GM21528 (cell line): Measurements from ENCODE around the gene SPINT2.
A peak's percentile ranks its signal among the peaks of the same experiment; 100 is the strongest.
"Not testable (repeated sequence)": the region's sequence is repeated elsewhere in the genome, so short reads cannot be mapped to it uniquely, and the experiment has no call there.

Source experiments
- ATAC-seq: cut with Tn5 transposase; IDR thresholded peaks from one replicate; pipeline ENCODE4 v1.9.1; 2021; ENCODE audit warnings: mild to moderate bottlenecking, moderate library complexity; ENCODE audit not compliant: unreplicated experiment, low FRiP score

Gene SPINT2

DNA sequence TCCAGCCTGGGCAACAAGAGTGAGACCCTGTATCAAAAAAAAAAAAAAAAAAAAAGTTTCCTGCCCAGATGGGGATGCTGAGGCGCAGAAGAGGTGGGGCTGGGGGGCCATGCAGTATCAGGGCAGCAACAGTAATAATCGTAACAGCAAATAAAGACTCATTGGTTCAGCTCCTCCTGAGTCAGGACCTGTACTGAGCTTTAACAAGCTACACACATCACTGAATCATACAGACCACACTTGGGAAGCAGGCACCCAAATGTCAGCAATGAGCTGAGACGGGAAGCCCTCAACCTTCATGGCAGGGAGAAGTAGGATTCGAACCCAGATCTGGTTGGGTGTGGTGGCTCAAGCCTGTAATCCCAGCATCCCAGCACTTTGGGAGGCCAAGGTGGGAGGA is 29.8 kb upstream of the SPINT2 start:
- no peak for ATAC-seq

DNA sequence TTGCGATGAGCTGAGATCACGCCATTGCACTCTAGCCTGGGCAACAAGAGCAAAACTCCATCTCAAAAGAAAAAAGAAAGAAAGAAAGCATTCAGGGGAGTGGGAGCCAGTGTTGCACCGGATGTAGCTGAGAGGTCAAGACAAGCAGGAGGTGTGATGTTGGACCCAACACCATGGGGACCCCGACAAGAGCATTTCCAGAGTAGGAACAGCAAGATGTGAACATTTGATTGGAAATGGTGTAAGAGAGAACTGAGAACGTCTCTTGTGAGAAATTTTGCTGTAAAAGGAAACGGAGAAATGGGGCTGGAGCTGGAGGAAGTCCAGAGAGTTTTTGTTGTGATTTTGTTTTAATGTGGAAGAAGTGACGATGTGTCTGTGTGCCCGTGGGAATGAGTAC is 24.6 kb upstream of the SPINT2 start:
- ATAC-seq: no peak

DNA sequence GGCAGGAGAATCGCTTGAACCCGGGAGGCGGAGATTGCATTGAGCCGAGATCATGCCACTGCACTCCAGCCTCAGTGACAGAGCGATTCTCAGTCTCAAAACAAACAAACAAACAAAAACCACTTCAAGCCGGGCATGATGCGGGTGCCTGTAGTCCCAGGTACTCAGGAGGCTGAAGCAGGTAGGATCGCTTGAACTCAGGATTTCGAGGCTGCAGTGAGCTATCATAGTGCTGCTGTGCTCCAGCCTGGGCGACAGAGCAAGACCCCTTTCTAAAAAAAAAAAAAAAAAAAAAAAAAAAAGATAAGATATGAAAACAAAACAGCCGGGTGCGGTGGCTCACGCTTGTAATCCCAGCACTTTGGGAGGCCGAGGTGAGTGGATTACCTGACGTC is 21.1 kb upstream of the SPINT2 start:
- ATAC-seq: no peak

DNA sequence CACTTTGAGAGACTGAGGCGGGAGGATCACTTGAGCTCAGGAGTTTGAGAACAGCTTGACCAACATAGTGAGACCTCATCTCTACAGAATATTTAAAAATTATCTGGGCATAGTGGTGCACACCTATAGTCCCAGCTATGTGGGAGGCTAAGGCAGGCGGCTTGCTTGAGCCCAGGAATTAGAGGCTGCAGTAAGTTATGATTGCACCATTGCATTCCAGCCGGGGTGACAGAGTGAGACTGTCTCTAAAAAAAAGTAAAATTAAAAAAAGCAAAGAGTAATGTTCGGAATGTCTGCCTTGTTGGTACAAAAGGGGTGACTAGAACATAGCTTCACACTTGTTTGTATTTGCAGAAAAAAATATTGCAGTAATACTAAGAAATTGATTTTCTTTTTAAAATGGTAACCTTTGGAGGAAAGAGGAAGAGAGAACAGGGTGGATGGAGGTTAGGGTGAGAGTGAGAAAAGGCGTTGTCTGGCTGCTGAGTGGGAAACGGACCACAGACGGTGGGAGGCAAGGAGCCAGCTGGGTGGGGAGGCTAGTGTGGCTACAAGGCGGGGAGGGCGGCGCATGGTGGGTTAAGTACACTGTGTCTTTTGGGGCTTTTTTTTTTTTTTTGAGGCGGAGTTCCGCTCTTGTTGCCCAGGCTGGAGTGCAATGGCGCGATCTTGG is 18.4 kb upstream of the SPINT2 start:
- no peak for ATAC-seq

DNA sequence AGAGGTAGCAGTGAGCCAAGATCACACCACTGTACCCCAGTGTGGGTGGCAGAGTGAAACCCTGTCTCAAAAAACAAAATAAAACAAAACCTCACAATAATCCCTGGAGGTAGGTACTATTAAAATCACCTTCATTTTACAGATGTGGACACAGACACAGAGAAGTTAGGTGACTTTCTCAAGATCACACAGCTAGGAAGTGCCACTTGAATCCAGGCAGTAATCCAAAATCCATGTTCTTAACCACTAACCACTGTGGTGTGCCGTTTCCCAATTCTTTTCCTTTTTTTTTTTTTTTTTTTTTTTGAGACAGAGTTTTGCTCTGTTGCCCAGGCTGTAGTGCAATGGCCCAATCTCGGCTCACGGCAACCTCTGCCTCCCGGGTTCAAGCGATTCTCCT is 17.2 kb upstream of the SPINT2 start:
- ATAC-seq: no peak

DNA sequence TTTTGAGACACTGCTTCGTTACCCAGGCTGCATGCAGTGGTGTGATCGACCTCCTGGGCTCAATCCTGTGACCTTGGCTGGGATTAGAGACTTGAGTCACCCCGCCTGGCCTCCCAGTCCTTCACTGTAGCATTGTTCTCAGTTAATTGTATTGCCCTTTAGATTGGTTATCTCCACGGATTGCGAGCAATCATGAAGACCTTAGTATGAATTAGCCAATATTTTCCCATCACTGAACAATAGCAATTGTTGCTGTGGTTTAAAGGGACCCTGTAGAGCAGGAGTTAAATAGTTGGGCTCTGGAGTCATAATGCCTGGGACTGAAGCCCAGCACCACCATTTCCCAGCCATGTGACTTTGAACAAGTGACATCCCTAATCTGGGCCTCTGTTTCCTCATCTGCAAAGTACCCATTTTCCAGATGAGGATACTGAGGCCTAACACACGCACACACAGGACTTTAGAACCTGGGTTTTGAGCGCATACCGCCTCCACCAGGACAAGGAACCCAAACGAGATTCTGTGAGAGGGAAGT is 16.6 kb upstream of the SPINT2 start:
- no peak for ATAC-seq

DNA sequence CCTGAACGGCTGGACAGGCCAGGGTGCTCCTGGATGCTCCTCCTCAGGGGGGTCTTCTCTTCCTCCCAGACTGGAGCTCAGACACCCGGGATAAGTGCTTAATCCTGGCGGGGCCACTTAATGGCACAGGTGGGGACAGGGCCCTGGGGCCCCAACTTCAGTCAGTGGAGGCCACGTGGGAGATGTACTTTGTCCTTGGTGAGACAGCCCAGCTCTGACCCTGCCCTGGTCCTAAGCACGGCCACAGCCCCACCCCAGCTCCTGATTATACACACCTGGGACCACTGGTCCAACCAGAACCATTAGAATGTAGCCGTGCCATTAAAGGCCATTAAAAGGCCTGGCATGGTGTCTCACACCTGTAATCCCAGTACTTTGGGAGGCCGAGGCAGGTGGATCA is 16.0 kb upstream of the SPINT2 start:
- ATAC-seq: no peak

DNA sequence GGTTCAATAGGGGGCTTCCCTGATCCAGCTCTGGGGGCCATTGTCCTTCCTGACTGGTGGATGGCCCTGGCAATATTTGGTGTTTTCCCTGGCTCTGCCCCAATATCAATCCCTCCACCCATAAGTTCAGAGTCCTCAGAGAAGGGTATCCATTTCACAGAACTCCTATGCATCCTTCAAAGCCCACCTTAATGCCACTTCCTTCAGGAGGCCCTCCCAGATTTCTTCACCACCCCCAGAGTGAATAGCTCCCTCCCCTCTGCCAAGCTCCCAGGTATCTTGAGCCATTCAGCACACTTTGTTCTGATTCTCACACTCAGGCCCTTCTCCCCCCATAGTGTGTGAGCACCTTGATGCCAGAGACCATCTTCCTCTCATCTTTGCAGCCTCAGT is 13.9 kb upstream of the SPINT2 start:
- ATAC-seq: no peak

DNA sequence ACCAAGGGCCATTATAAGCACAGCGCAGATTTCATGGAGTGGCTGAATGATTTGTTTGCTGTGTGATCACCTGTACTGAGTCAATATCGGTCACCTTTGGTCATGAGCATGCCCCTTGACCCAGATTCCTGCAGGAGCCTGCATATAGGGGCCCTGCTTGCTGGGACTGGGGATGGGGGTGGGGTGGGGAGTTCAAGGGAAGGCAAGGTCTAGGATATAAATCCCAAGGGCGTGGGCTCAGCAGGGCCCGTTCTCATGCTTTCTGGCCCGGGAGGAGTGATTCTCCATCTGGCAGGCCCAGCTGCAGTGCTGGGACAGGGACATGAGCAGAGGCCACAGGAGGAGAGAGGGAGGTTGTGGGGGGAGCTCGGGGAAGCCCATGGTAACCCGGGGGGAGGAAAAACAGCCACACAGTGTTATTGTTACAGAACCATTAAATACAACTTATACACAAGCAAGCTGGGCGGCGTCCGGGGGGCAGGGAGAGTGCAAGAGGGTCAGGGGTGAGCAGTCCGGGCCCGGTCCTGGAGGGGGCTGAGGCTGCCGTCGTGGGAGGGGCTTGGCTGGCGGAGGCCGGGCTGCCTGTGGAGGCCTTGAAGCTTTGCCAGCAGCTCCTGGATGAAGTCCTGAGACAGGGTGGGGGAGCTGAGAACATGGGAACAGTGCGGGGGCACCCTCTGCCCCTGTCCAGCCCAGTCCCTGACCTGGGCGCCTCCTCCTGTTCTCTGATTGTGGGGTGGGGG is 13.4 kb upstream of the SPINT2 start:
- no peak for ATAC-seq

DNA sequence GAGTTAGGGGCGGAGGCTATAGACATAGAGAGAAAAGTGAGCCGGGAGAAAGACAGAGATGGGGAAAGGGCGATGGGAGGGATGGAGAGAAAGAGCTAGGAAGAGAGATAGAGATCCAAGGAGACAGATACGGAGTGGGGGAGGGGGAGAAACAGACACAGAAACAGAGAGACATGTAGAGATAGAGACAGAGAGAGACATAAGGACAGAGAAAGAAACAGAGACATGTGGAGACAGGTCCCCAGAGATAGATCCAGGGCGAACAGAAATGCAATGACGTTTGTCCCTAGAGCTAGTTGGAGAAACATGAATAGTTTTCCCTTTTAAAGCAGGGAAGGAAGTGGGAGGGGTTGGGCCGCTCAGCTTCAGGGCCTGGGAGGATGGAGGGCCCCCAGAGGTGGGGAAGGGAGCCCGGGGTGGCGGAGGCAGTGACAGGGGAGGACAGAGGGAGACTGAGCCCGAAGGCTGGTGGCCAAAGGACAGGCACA is 12.8 kb upstream of the SPINT2 start:
- no peak for ATAC-seq

DNA sequence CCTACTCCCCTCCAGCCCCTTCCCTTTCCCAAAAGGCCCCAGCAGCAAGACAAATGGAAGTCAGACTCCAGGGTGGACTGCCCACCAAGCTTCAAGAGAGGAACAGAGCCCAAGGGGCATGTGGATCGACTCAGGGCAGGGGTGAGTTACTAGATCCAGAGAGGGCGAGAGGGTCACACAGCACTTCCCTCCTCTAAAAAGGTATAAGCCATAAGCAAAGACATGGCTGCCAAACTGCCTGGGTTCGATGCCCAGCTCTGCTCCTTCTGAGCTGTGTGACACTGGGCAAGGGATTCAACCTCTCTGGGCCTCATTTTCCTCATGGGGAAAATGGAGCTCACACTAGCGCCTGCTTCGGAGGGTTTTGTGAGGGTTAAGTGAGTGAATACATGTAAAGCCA is 12.0 kb upstream of the SPINT2 start:
- no peak for ATAC-seq

DNA sequence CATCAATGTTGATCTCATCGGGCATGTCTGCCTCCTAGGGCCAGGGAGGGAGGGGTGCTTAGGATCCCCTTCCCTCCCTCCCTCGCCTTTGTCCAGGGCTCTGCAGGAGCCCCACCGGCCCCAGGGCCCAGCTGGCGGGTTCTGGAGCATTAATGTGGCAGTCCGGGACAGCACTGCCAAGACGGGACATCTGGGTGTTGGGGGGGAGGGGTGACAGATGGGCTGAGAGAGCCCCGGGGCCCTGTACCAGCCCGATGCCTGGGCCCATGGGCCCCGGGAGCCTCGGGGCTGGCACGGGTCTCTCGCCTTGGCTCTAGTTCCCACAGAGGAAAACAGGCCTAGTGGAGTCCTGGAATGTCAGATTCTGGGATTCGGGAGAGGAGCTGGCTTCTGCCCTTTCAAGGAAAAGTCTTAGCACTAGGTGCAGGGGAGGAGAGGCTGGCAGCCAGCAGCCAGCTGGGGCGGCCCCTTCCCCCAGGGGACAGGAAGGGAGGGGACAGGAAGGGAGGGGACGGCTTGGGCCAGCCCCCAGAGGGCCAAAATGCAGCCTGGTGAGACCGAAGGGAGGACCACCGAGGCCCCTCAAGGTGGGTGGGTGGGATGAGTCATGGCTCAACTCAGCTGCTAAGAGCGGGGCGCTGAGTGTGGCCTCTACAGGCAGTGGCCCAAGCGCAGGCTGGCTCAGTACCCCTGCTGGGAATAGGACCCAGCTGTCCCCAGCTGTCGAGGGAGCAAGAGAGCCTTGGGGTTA is 11.3 kb upstream of the SPINT2 start:
- ATAC-seq: no peak

DNA sequence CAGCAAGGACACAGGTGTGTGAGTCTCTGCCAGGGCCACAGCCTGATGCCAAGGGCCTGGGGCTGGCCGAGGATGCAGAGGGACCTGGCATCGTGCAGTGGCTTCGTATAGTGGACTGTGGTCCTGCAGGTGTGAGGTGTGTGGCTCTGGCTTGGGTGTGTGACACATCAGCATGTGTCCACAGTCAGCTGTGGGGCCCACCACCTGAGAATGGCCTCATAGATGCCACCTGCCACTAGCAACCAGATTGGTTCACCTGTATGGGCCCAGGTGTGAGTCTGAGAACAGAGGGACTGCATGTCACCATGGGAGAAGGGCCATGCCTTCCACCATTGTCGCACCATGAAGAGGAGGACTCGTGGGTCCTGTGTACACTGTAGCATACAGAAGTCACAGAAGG is 10.6 kb upstream of the SPINT2 start:
- no peak for ATAC-seq

DNA sequence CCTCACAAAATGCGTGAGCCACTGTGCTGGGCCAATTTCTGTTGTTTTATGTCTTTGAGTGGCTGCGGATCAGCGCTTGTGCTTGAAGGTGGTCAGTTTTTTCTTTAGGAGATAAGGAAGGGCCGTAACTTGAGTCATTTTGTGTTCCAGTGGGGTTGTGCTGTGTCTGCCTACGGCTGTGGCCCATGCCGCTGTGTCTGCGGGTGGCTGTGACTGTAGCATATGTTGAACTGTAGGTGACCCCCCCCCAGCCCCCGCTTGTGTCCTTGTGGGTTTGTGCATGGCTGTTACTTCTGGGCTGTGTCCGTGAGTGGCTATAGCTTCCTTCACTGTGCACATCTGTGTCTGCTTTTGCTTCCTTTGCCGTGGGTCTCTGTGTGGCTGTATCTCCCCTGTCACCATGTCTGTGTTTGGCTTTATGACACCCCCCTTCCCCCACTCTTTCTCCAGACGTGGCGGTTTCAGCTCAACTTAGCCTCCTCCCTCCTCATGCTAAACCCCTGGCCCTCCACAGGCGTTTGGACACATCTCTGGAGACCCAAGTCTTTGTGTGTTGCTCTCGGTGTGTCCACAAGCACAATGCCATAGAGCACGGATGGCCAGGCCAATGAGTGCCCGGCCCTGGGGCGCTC is 8.9 kb upstream of the SPINT2 start:
- ATAC-seq: no peak

DNA sequence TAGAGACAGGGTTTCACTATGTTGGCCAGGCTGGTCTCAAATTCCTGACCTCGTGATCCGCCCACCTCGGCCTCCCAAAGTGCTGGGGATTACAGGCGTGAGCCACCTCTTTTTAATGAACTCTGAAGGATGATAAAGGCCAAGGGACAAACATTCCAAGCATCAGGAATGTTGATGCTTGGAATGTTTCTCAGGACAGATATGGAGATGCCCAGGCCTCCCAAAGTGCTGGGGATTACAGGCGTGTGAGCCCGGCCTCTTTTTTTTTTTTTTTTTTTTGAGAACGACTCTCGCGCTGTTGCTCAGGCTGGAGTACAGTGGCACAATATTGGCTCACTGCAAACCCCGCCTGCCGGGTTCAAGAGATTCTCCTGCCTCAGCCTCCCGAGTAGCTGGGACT is 2.4 kb upstream of the SPINT2 start:
- not testable (repeated sequence) for ATAC-seq

DNA sequence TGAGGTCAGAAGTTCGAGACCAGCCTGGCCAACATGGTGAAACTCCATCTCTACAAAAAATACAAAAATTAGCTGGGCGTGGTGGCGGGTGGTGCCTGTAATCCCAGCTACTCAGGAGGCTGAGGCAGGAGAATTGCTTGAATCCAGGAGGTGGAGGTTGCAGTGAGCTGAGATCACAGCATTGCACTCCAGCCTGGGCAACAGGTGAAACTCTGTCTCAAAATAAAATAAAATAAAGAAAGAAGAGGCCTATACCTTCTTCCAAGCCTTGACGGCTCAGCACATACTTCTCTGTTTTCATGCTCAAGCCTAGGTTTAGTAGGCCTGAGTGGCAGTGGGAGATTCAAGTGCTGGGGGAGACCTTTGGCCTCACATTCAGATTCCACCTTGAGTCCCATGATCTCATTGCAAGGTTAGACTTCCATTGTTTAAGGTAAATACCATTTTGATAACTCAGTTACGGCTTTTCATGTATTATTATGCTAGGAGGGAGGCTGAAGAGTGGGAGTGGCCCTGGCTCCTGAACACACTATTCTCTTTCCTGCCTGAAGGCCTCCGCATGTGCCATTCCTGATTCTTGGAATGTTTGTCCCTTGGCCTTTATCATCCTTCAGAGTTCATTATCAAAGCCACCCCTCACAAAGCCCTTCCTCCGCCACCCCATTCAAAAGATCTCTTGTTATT is 1.6 kb upstream of the SPINT2 start:
- no peak for ATAC-seq

DNA sequence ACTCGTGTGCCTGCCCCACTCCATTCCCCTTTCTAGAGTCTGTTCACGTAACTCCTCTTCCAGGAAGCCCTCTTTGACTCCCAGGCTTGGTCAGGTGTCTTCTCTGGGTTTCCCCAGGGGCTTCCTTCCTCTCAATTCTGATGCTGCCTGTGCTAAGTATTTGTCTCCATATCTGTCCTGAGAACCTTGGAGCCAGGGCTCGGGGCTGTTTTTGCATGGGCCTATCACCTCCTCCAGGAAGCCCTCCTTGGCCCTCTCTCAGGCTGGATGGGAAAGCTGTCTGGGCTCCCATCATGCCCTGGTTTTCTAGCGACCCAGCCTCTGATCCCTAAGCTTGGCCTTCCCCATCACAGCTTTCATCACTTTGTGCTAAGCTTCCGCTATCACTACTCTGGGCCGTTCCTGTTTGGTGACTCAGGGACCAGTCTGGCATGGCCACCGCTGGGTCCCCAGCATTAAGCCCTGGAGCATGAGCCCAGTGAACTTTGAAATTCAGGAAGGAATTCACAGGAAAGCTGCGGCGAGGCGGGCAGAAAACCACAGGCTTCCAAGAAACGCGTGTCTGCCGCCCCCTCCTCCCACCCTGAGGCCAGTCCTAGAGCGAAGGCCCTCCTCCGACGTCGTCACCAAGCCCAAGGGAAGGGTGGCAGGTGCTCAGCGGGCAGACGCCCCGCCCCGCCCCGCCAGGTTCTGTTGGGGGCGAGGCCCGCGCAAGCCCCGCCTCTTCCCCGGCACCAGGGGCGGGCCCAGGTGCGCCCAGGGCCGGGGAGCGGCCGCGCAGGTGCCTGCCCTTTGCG is 486 bp upstream of the SPINT2 start:
- peak; percentile 45 for ATAC-seq

DNA sequence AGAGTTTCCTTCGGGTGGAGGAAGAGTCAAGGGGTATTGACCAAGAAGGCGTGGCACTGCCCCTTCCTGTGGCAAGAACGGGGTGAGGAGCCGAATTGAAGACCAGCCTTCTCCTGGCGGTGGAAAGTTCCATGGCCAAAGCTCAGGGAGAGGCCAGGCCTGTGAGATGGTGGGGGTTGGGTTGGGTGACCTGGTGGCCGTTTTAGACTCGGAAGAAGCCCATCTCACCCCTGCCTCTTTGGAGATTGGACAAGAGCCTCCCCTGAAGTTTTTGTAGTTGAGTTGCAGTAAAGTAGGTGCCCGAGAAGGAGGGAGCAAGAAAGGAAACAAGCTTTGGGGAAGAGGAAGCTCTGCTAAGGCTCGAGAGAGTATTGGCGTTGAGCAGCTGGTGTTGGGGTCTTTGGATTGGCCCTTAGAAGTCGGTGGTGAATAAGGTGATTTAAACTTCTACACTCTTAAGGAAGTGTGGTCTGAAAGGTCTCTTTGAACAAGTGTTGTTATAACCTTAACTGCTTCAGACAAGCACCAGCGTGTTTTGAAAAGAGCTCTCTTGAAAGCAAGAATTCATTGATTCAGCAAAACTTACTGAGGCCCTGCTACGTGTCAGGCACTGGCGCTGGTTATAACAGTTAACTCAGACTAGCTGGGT is 964 bp downstream of the SPINT2 start:
- no peak for ATAC-seq

DNA sequence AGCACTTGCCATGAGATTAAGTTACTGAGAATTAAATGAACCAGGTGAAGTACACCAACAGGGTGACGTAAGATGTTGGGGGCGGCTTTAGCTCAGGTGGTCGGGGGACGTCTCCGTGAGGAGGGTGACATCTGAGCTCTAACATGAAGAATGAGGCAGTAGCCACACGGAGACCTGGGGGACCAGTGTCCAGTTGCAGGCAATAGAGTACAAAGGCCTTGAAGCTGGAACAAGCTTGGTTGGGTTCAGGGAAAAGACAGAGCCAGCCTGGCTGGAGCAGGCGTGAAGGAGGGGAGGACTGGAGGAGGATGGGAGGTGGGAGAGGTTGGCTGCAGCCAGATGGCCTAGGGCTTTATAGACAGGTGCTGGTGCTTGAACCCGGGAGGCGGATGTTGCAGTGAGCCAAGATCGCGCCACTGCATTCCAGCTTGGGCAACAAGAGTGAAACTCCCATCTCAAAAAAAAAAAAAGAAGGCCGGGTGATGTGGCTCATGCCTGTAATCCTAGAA is 1.6 kb downstream of the SPINT2 start:
- ATAC-seq: no peak
